Karpas-422 (cell line): Measurements from ENCODE around the gene CCDC71L. TPM values are rescaled to one million over a fixed set of nuclear protein-coding genes. Genes with fewer than 3 reads are reported as not detected.
"Not testable (repeated sequence)": the region's sequence is repeated elsewhere in the genome, so short reads cannot be mapped to it uniquely, and the experiment has no call there.

Experiments used
- DNase-seq: peaks from one replicate; pipeline ENCODE4 v3.0.0-alpha.2; 2015
- H2AFZ ChIP-seq: fragments of 200-600 bp; sonication (generic); 2 replicates; pipeline ENCODE4 v1.6.1; 2014; ENCODE audit warnings: antibody characterized with exemption, low read length, mixed read lengths
- H3K27ac ChIP-seq: fragments of 200-600 bp; sonication (generic); 2 replicates; pipeline ENCODE4 v1.5.1; 2014; ENCODE audit warnings: mild to moderate bottlenecking, low read length, moderate library complexity
- H3K27me3 ChIP-seq: fragments of 200-600 bp; sonication (generic); 2 replicates; pipeline ENCODE4 v1.6.1; 2014; ENCODE audit warnings: low read length, mixed read lengths
- H3K36me3 ChIP-seq: fragments of 200-600 bp; sonication (generic); 2 replicates; pipeline ENCODE4 v1.6.1; 2014; ENCODE audit warnings: low read length, mixed read lengths; ENCODE audit not compliant: insufficient read depth
- H3K4me1 ChIP-seq: fragments of 200-600 bp; sonication (generic); 2 replicates; pipeline ENCODE4 v1.6.1; 2014; ENCODE audit warnings: mild to moderate bottlenecking, low read length, mixed read lengths
- H3K4me2 ChIP-seq: fragments of 200-600 bp; sonication (generic); 2 replicates; pipeline ENCODE4 v1.6.1; 2014; ENCODE audit warnings: low read length, low read depth, mild to moderate bottlenecking; ENCODE audit not compliant: poor library complexity, severe bottlenecking
- H3K4me3 ChIP-seq: fragments of 200-600 bp; sonication (generic); 2 replicates; pipeline ENCODE4 v1.5.1; 2014; ENCODE audit warnings: mild to moderate bottlenecking, antibody characterized with exemption, low read length, mixed read lengths
- H3K79me2 ChIP-seq: fragments of 200-600 bp; sonication (generic); 2 replicates; pipeline ENCODE4 v1.6.1; 2014; ENCODE audit warnings: mild to moderate bottlenecking, low read length, mixed read lengths
- H3K9ac ChIP-seq: fragments of 200-600 bp; sonication (generic); 2 replicates; pipeline ENCODE4 v1.6.0; 2014; ENCODE audit warnings: low read length
- H3K9me2 ChIP-seq: fragments of 200-600 bp; sonication (generic), shearing (Covaris generic); replicated peaks from 2 replicates; pipeline ENCODE4 v1.6.0; 2014; ENCODE audit warnings: mild to moderate bottlenecking, low read length, moderate library complexity; ENCODE audit not compliant: insufficient read depth
- H3K9me3 ChIP-seq: fragments of 300-700, 200-600 bp; sonication (generic); 2 replicates; pipeline ENCODE4 v1.6.1; 2014; ENCODE audit warnings: low read length, mixed read lengths
- H4K20me1 ChIP-seq: fragments of 200-600 bp; sonication (generic); 2 replicates; pipeline ENCODE4 v1.6.1; 2014; ENCODE audit warnings: mild to moderate bottlenecking, antibody characterized with exemption, low read length, low read depth; ENCODE audit not compliant: insufficient read depth
- total RNA-seq: library from RNA; depleted of rRNA; stranded (reverse); fragments of >200 nt; shearing (Covaris generic); gene quantifications from 2 replicates; pipeline ENCODE4 v1.2.3, GENCODE V29; 2014; ENCODE audit warnings: low replicate concordance

CCDC71L gene
- total RNA-seq, 1 experiment from 2014 or later = 18.7 TPM

DNA sequence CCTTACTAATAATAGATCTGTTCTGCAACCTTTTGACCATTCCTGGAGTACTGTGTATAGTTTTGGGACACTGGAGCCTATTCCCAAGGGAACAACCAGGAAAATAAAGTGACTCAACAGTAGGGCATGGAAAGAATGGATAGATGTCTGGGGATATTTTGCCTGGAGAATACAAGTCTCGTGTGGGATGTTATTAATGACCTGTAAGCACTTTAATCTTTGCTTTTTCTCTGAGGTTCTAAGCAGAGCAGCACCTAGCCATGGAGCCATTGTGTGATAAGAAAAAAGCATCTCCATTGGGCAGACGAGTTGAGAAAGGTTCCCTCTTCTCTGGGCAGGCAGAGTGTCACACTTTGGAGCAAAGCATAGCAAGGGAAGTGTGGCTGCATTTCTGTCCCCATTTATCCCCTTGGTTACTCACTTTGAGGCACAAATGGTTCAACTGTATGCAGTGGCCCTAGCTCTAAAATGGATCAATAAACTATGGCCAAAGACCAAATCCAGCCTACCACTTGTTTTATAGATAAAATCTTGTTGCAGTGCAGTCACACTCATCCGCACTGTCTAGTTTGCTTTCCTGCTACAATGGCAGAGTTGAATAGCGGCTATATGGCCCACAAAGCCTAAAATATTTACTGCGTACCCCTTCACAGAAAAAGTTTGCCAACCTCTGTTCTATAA, 21.0 kb upstream of the CCDC71L start:
- Histone ChIP-seq H3K9me3 (no peaks in the 10 kb centered on the region), H3K27me3 (no peaks in the 10 kb centered on the region), H3K36me3 (no peaks in the 10 kb centered on the region), H4K20me1 (no peaks in the 10 kb centered on the region), H3K9ac (no peak overlapping the region), H3K9me2 (no peaks in the 10 kb centered on the region), H2AFZ (no peak overlapping the region), H3K4me3 (no peak overlapping the region), H3K4me2 (no peak overlapping the region), H3K4me1 (no peaks in the 10 kb centered on the region), H3K79me2 (no peaks in the 10 kb centered on the region), H3K27ac (no peak overlapping the region)
- DNase-seq = no peak

DNA sequence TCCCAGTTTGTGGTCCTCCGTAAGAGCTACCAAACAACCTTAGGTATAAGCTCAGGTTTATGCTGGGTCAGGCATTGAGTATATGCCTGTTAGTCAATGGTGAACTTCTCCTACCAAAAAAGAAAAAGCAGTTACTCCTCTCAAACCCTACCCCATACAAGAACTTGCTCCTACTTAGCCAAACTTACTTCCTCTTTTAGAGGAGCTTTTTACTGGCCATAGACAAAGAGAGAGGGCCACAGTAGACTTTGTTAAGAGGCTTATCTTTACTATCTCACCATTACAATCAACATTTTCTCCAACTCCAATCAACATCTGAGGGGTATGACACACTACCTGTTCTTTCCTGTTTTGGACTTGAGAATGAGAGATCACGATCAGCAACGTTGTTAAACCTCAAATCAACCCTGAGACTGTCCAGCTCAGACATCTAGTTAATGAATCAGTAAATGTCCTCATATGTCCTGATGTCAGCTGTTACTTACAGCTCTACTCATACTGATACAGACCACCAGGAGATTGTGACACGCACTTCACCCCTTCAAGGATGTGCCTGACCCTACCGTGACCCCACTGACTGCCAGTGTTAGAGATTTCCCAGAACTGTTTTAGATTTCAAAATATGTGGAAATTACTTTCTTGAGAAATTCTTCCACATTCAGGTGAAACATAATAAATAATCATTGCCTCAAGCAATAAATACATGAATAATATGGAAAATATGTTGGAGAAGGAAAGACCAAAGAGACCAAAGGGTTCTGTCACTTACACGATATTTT, 18.4 kb upstream of the CCDC71L start:
- Histone ChIP-seq H4K20me1 (no peaks in the 10 kb centered on the region), H3K27ac (no peak overlapping the region), H3K36me3 (no peaks in the 10 kb centered on the region), H3K79me2 (no peaks in the 10 kb centered on the region), H2AFZ (no peak overlapping the region), H3K9me2 (no peaks in the 10 kb centered on the region), H3K9me3 (no peaks in the 10 kb centered on the region), H3K4me1 (no peaks in the 10 kb centered on the region), H3K27me3 (no peaks in the 10 kb centered on the region), H3K4me2 (no peak overlapping the region), H3K9ac (no peak overlapping the region), H3K4me3 (no peak overlapping the region)
- peak; percentile 33 for DNase-seq

DNA sequence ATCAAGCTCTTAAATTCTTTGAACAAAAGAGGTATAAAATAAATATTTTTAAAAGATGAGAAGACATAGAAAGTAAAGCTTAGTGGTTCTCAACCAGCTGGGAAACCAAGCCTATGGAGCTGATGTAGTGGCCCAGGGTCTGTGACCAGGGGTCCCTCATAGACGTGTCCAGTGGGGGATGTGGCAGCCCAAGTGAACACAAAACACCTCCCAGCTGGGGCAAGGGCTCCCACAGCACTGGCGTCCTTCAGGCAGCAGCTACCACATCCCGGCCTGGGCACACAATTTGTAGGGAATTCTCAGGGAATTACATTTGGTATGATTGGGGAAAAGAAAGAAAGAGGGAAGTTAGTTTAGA, 17.8 kb upstream of the CCDC71L start:
- Histone ChIP-seq H3K27ac (no peak overlapping the region), H3K9me3 (no peaks in the 10 kb centered on the region), H3K9ac (no peak overlapping the region), H3K27me3 (no peaks in the 10 kb centered on the region), H3K4me2 (no peak overlapping the region), H2AFZ (no peak overlapping the region), H3K4me1 (no peaks in the 10 kb centered on the region), H3K4me3 (no peak overlapping the region), H3K36me3 (no peaks in the 10 kb centered on the region), H3K9me2 (no peaks in the 10 kb centered on the region), H3K79me2 (no peaks in the 10 kb centered on the region), H4K20me1 (no peaks in the 10 kb centered on the region)
- no peak for DNase-seq

DNA sequence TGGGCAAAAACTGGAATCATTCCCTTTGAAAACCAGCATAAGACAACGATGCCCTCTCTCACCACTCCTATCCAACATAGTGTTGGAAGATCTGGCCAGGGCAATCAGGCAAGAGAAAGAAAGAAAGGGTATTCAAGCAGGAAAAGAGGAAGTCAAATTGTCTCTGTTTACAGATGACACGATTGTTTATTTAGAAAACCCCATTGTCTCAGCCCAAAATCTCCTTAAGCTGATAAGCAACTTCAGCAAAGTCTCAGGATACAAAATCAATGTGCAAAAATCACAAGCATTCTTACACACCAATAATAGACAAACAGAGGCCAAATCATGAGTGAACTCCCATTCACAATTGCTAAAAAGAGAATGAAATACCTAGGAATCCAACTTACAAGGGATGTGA, 15.5 kb upstream of the CCDC71L start:
- H3K9ac ChIP-seq = not testable (repeated sequence)

DNA sequence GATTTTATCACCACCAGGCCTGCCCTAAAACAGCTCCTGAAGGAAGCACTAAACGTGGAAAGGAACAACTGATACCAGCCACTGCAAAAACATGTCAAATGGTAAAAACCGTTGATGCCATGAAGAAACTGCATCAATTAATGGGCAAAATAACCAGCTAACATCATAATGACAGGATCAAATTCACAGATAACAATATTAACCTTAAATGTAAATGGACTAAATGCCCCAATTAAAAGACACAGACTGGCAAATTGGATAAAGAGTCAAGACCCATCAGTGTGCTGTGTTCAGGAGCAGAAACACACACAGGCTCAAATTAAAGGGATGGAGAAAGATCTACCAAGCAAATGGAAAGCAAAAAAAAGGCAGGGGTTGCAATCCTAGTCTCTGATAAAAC, 12.7 kb upstream of the CCDC71L start:
- H3K27me3 ChIP-seq, H3K79me2 ChIP-seq, H3K9me2 ChIP-seq, DNase-seq, H3K4me1 ChIP-seq, H3K36me3 ChIP-seq, H2AFZ ChIP-seq, H3K4me2 ChIP-seq, H3K27ac ChIP-seq, H3K9me3 ChIP-seq, H3K4me3 ChIP-seq, H4K20me1 ChIP-seq, H3K9ac ChIP-seq: not testable (repeated sequence)

More for the DNA sequence above, 15.5 kb upstream of the CCDC71L start:
- not testable (repeated sequence) for H3K27ac ChIP-seq, H4K20me1 ChIP-seq, H3K4me3 ChIP-seq, H3K27me3 ChIP-seq, H3K4me2 ChIP-seq, H3K9me3 ChIP-seq, DNase-seq, H3K4me1 ChIP-seq, H3K9me2 ChIP-seq, H2AFZ ChIP-seq, H3K79me2 ChIP-seq, H3K36me3 ChIP-seq

DNA sequence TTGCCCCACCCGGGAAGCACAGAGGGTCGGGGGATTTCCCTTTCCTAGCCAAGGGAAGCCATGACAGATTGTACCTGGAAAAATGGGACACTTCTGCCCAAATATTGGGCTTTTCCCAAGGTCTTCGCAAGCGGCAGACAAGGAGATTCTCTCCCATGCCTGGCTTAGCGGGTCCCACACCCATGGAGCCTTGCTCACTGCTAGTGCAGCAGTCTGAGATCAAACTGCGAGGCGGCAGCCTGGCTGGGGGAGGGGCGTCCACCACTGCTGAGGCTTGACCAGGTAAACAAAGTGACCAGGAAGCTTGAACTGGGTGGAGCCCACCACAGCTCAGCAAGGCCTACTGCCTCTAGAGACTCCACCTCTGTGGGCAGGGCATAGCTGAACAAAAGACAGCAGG, 11.0 kb upstream of the CCDC71L start:
- not testable (repeated sequence) for H3K27me3 ChIP-seq, H3K27ac ChIP-seq, H3K4me1 ChIP-seq, DNase-seq, H4K20me1 ChIP-seq, H3K4me3 ChIP-seq, H3K36me3 ChIP-seq, H3K79me2 ChIP-seq, H3K9me3 ChIP-seq, H3K4me2 ChIP-seq, H3K9ac ChIP-seq, H3K9me2 ChIP-seq, H2AFZ ChIP-seq

DNA sequence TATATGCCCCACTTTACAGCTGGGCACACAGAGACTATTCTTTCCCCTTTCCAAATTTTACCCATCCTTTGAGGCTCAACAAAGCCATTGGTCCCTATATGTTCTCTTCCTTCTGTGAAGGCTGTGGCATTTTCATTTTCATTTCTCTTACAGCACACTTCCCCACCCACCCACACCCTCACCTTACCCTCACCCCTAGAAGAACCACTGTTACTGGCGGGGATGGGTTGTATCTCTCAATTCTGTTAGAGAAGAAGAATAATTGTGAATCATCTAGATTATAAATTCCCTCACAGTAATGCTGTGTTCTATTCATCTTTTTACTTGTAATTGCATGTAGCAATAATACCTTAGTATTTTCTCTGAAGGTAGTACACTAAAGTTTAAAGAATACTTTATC, 10.2 kb upstream of the CCDC71L start:
- H3K27me3 ChIP-seq = no peaks in the 10 kb centered on the region
- H3K9me2 ChIP-seq = no peaks in the 10 kb centered on the region
- H3K36me3 ChIP-seq = no peaks in the 10 kb centered on the region
- no peaks in the 10 kb centered on the region for H3K79me2 ChIP-seq
- no peaks in the 10 kb centered on the region for H3K9me3 ChIP-seq
- H3K4me3 ChIP-seq = no peak overlapping the region
- no peak overlapping the region for H3K4me2 ChIP-seq
- H3K27ac ChIP-seq = no peak overlapping the region
- no peak for DNase-seq
- H3K4me1 ChIP-seq = no peaks in the 10 kb centered on the region
- H4K20me1 ChIP-seq = no peaks in the 10 kb centered on the region
- no peak overlapping the region for H3K9ac ChIP-seq
- no peak overlapping the region for H2AFZ ChIP-seq

DNA sequence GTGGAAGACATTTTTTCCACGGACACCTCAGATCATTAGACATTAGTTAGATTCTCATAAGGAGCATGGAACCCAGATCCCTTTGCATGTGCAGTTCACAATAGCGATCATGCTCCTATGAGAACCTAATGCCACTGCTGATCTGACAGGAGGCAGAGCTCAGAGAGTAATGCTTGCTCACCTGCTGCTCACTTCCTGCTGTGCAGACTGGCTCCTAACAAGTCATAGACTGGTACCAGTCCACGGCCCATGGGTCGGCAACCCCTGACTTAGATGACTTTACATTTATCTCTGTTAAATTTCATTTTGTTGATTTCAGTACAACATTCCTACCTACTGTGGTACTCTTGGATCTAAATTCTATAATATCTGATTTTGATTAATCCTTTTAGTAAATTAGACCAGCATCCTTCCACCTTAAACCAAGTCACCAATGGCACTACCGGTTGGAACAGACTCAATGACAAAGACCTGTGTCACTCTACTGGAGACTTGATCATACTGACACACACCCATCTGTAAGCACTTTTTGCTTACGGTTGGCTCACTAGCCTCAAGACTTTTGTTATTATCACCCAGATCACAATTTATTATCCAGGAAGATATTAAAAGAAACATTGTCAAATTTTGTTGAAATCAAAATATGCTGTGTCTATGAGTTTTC, 8.0 kb upstream of the CCDC71L start:
- no peaks in the 10 kb centered on the region for H4K20me1 ChIP-seq
- H3K27ac ChIP-seq = no peak overlapping the region
- no peaks in the 10 kb centered on the region for H3K79me2 ChIP-seq
- H3K4me3 ChIP-seq = no peak overlapping the region
- no peaks in the 10 kb centered on the region for H3K9me2 ChIP-seq
- H3K27me3 ChIP-seq = no peaks in the 10 kb centered on the region
- no peak overlapping the region for H3K9ac ChIP-seq
- no peak for DNase-seq
- H2AFZ ChIP-seq = no peak overlapping the region
- no peak overlapping the region for H3K4me2 ChIP-seq
- no peaks in the 10 kb centered on the region for H3K9me3 ChIP-seq
- no peaks in the 10 kb centered on the region for H3K36me3 ChIP-seq
- H3K4me1 ChIP-seq = no peaks in the 10 kb centered on the region
